ENCODE data around the gene UVSSA. TPM values are rescaled to one million over a fixed set of nuclear protein-coding genes. Genes with fewer than 3 reads are reported as not detected.

The UVSSA gene
- total and polyA plus RNA-seq, 2 donors: 7.2 to 13.0 TPM

- no peaks in the 10 kb centered on the region for H3K36me3 ChIP-seq (ENCODE audit: insufficient read depth)
- H3K4me1 ChIP-seq (ENCODE audit: insufficient read depth): no peaks in the 10 kb centered on the region
- H3K27ac ChIP-seq (ENCODE audit: low read depth): no peak overlapping the region
- no peak overlapping the region for H3K4me3 ChIP-seq (ENCODE audit: low read depth, low read length)
- DNase-seq (ENCODE audit: extremely low spot score): no peak
- 97% methylated on average over 1 of the region's 1 CpG for WGBS
These were observed 5.0 kb upstream of the UVSSA start for GRCh38 chr4:1342003-1342402.

GRCh38 chr4:1344696-1345095, 2.3 kb upstream of the UVSSA start:
- no peaks in the 10 kb centered on the region for H3K36me3 ChIP-seq (ENCODE audit: insufficient read depth)
- 60% methylated on average over 12 of the region's 12 CpGs for WGBS
- H3K4me1 ChIP-seq (ENCODE audit: insufficient read depth): no peaks in the 10 kb centered on the region
- H3K27ac ChIP-seq (ENCODE audit: low read depth): no peak overlapping the region
- no peak overlapping the region for H3K4me3 ChIP-seq (ENCODE audit: low read depth, low read length)
- DNase-seq (ENCODE audit: extremely low spot score): no peak

- under 1% methylated on average over 76 of the region's 76 CpGs for WGBS
- DNase-seq (ENCODE audit: extremely low spot score): peak; percentile 43
These were observed 866 bp upstream of the UVSSA start for GRCh38 chr4:1345903-1346780.

GRCh38 chr4:1347410-1347864, 429 bp downstream of the UVSSA start:
- H3K27ac ChIP-seq (ENCODE audit: low read depth): peak overlapping the region; percentile 97
- DNase-seq (ENCODE audit: extremely low spot score): peak; percentile 62
- WGBS: under 1% methylated on average over 43 of the region's 43 CpGs
- H3K4me3 ChIP-seq (ENCODE audit: low read depth, low read length): peak overlapping the region; percentile 58
- H3K4me1 ChIP-seq (ENCODE audit: insufficient read depth): no peaks in the 10 kb centered on the region
- H3K36me3 ChIP-seq (ENCODE audit: insufficient read depth): no peaks in the 10 kb centered on the region

More at GRCh38 chr4:1345903-1346780, 866 bp upstream of the UVSSA start:
- Histone ChIP-seq H3K4me1 (ENCODE audit: insufficient read depth) (no peaks in the 10 kb centered on the region), H3K36me3 (ENCODE audit: insufficient read depth) (no peaks in the 10 kb centered on the region), H3K27ac (ENCODE audit: low read depth) (peak overlapping the region; percentile 94), H3K4me3 (ENCODE audit: low read depth, low read length) (peak overlapping the region; percentile 90)

- WGBS: 65% methylated on average over 12 of the region's 12 CpGs
- Histone ChIP-seq H3K27ac (ENCODE audit: low read depth) (peak overlapping the region; percentile 97), H3K4me1 (ENCODE audit: insufficient read depth) (no peaks in the 10 kb centered on the region), H3K36me3 (ENCODE audit: insufficient read depth) (no peaks in the 10 kb centered on the region), H3K4me3 (ENCODE audit: low read depth, low read length) (peak overlapping the region; percentile 58)
- no peak for DNase-seq (ENCODE audit: extremely low spot score)
These were observed 1.1 kb downstream of the UVSSA start for GRCh38 chr4:1348014-1348513.

- Histone ChIP-seq H3K4me3 (ENCODE audit: low read depth, low read length) (no peak overlapping the region), H3K36me3 (ENCODE audit: insufficient read depth) (no peaks in the 10 kb centered on the region), H3K4me1 (ENCODE audit: insufficient read depth) (no peaks in the 10 kb centered on the region), H3K27ac (ENCODE audit: low read depth) (no peak overlapping the region)
- 89% methylated on average over 25 of the region's 25 CpGs for WGBS
- DNase-seq (ENCODE audit: extremely low spot score): no peak
These were observed 1.7 kb downstream of the UVSSA start for GRCh38 chr4:1348746-1349145.

- no peak for DNase-seq (ENCODE audit: extremely low spot score)
- no peaks in the 10 kb centered on the region for H3K4me1 ChIP-seq (ENCODE audit: insufficient read depth)
- H3K27ac ChIP-seq (ENCODE audit: low read depth): no peak overlapping the region
- 88% methylated on average over 29 of the region's 29 CpGs for WGBS
- no peak overlapping the region for H3K4me3 ChIP-seq (ENCODE audit: low read depth, low read length)
- no peaks in the 10 kb centered on the region for H3K36me3 ChIP-seq (ENCODE audit: insufficient read depth)
These were observed 2.6 kb downstream of the UVSSA start for GRCh38 chr4:1349359-1350168.

GRCh38 chr4:1350169-1350520, 3.1 kb downstream of the UVSSA start:
- Histone ChIP-seq H3K4me3 (ENCODE audit: low read depth, low read length) (no peak overlapping the region), H3K4me1 (ENCODE audit: insufficient read depth) (no peaks in the 10 kb centered on the region), H3K36me3 (ENCODE audit: insufficient read depth) (no peaks in the 10 kb centered on the region), H3K27ac (ENCODE audit: low read depth) (no peak overlapping the region)
- WGBS: 89% methylated on average over 5 of the region's 5 CpGs
- no peak for DNase-seq (ENCODE audit: extremely low spot score)

GRCh38 chr4:1351854-1352566, 5.0 kb downstream of the UVSSA start:
- Histone ChIP-seq H3K27ac (ENCODE audit: low read depth) (no peak overlapping the region), H3K4me3 (ENCODE audit: low read depth, low read length) (no peak overlapping the region), H3K4me1 (ENCODE audit: insufficient read depth) (no peaks in the 10 kb centered on the region), H3K36me3 (ENCODE audit: insufficient read depth) (no peaks in the 10 kb centered on the region)
- WGBS: 36% methylated on average over 24 of the region's 24 CpGs
- DNase-seq (ENCODE audit: extremely low spot score): no peak

- no peaks in the 10 kb centered on the region for H3K4me1 ChIP-seq (ENCODE audit: insufficient read depth)
- H3K27ac ChIP-seq (ENCODE audit: low read depth): no peak overlapping the region
- H3K4me3 ChIP-seq (ENCODE audit: low read depth, low read length): no peak overlapping the region
- no peaks in the 10 kb centered on the region for H3K36me3 ChIP-seq (ENCODE audit: insufficient read depth)
- no peak for DNase-seq (ENCODE audit: extremely low spot score)
- 89% methylated on average over 12 of the region's 12 CpGs for WGBS
These were observed 5.5 kb downstream of the UVSSA start for GRCh38 chr4:1352567-1352900.

GRCh38 chr4:1353186-1354055, 6.4 kb downstream of the UVSSA start:
- Histone ChIP-seq H3K27ac (ENCODE audit: low read depth) (no peak overlapping the region), H3K36me3 (ENCODE audit: insufficient read depth) (no peaks in the 10 kb centered on the region), H3K4me3 (ENCODE audit: low read depth, low read length) (no peak overlapping the region), H3K4me1 (ENCODE audit: insufficient read depth) (no peaks in the 10 kb centered on the region)
- DNase-seq (ENCODE audit: extremely low spot score): no peak
- 88% methylated on average over 30 of the region's 30 CpGs for WGBS

GRCh38 chr4:1354136-1354982, 7.4 kb downstream of the UVSSA start:
- H3K4me1 ChIP-seq (ENCODE audit: insufficient read depth): no peaks in the 10 kb centered on the region
- H3K36me3 ChIP-seq (ENCODE audit: insufficient read depth): peaks cover 2% of the 10 kb centered on the region
- DNase-seq (ENCODE audit: extremely low spot score): no peak
- 88% methylated on average over 36 of the region's 36 CpGs for WGBS
- no peak overlapping the region for H3K27ac ChIP-seq (ENCODE audit: low read depth)
- H3K4me3 ChIP-seq (ENCODE audit: low read depth, low read length): no peak overlapping the region
